Kidney epithelial cell (primary cell): ENCODE measurements around the gene CARD19. TPM values are rescaled to one million over a fixed set of nuclear protein-coding genes. Genes with fewer than 3 reads are reported as not detected.

Source experiments
- DNase-seq: peaks from one replicate; pipeline ENCODE4 v3.0.0-alpha.2; 2010; ENCODE audit warnings: low read depth
- H3K27me3 ChIP-seq: 2 replicates; pipeline ENCODE4 v1.6.0; 2011; ENCODE audit warnings: low read length; ENCODE audit not compliant: control insufficient read depth, insufficient read depth
- H3K36me3 ChIP-seq: 2 replicates; pipeline ENCODE4 v1.5.1; 2011; ENCODE audit warnings: low read length; ENCODE audit not compliant: control insufficient read depth, insufficient read depth
- H3K4me3 ChIP-seq: 2 replicates; pipeline ENCODE4 v1.5.1; 2011; ENCODE audit warnings: low read depth, mild to moderate bottlenecking, control low read depth, low read length
- CTCF ChIP-seq: IDR thresholded peaks from 2 replicates; pipeline ENCODE4 v1.5.1; 2011; ENCODE audit warnings: mild to moderate bottlenecking, moderate library complexity, low read length, control low read depth, inconsistent platforms; ENCODE audit not compliant: insufficient read depth, poor library complexity, severe bottlenecking
- total RNA-seq: library from RNA; depleted of rRNA; stranded (reverse); fragments of >200 nt; gene quantifications from 2 replicates; pipeline ENCODE4 v1.2.3, GENCODE V29; 2015

CARD19 gene
- total RNA-seq, 1 donor from 2014 or later: 32.6 TPM

- H3K4me3 ChIP-seq: no peak overlapping the region
- DNase-seq: no peak
- no peaks in the 10 kb centered on the region for H3K27me3 ChIP-seq
- no peak for TF ChIP-seq CTCF
- no peaks in the 10 kb centered on the region for H3K36me3 ChIP-seq
Observed at GRCh38 chr9:93079371-93079770, 16.6 kb upstream of the CARD19 start.

- Histone ChIP-seq H3K4me3 (no peak overlapping the region), H3K27me3 (no peaks in the 10 kb centered on the region), H3K36me3 (no peaks in the 10 kb centered on the region)
- no peak for DNase-seq
- no peak for TF ChIP-seq CTCF
Observed at GRCh38 chr9:93080406-93080805, 15.6 kb upstream of the CARD19 start.

GRCh38 chr9:93081081-93081529 is 14.9 kb upstream of the CARD19 start:
- no peak for TF ChIP-seq CTCF
- DNase-seq: no peak
- H3K27me3 ChIP-seq: no peaks in the 10 kb centered on the region
- no peak overlapping the region for H3K4me3 ChIP-seq
- H3K36me3 ChIP-seq: no peaks in the 10 kb centered on the region

GRCh38 chr9:93081931-93082330 is 14.1 kb upstream of the CARD19 start:
- no peaks in the 10 kb centered on the region for H3K36me3 ChIP-seq
- no peaks in the 10 kb centered on the region for H3K27me3 ChIP-seq
- H3K4me3 ChIP-seq: no peak overlapping the region
- TF ChIP-seq CTCF: no peak
- DNase-seq: no peak

- no peak overlapping the region for H3K4me3 ChIP-seq
- no peaks in the 10 kb centered on the region for H3K36me3 ChIP-seq
- TF ChIP-seq CTCF: no peak
- no peak for DNase-seq
- H3K27me3 ChIP-seq: no peaks in the 10 kb centered on the region
Observed at GRCh38 chr9:93082841-93083411, 13.1 kb upstream of the CARD19 start.
